Ramos (cell line): ENCODE data around the gene DNASE2B.

ENCODE experiments used
- in situ Hi-C: fragments of 300-500 bp; cut with MboI; formaldehyde crosslinking; loops from one replicate; pipeline ENCODE4 v1.14.3; 2022; ENCODE audit warnings: low sequenced_read_pairs; ENCODE audit not compliant: unreplicated experiment

Gene DNASE2B

GRCh38 chr1:84373436-84374141, 24.7 kb upstream of the DNASE2B start:
- in situ Hi-C loops, result no loop called here

- in situ Hi-C loops, result no loop called here
Measured at GRCh38 chr1:84374991-84375696, 23.1 kb upstream of the DNASE2B start.

DNA sequence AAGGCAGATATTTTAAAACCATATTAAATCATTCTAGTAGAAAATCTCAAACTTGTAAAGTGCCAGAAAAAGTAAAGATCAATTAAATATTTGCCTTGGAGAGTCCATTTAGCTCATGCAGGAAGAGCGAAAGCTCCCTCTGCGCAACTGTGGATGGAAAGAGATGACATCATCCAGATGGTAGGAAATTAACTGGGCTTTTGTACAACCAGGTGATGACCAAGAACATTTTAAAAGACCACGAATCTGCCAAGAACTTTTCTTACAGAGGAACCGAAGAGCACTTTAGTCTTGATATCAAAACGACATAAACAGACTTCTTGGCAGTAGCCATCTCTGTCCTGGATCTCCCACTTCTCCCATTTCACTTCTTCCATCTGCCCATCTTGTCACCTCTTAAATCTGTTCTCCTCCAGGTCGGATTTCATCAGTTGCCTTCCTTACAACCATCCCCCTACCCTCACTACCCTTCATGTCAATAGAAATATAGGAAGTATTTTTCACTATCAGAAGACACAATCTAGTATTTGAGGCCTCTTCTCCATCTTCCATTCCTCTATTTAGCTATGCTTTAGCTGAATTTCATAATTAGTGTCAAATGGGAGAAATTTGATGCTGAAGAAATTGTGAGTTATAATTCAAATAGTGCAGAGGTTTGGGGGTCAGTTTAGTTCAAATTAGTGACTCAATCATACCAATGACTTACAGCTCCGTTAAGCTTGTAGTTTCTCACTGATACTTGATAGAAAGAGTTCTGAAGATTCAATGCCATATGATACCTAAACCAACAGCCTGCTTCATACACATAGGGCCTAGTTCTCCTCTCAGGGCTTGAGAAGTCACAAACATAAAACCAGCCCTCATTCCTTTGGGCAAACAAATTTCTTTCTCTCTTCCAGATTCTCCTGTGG, 22.0 kb upstream of the DNASE2B start:
- in situ Hi-C loops, result no loop called here

DNA sequence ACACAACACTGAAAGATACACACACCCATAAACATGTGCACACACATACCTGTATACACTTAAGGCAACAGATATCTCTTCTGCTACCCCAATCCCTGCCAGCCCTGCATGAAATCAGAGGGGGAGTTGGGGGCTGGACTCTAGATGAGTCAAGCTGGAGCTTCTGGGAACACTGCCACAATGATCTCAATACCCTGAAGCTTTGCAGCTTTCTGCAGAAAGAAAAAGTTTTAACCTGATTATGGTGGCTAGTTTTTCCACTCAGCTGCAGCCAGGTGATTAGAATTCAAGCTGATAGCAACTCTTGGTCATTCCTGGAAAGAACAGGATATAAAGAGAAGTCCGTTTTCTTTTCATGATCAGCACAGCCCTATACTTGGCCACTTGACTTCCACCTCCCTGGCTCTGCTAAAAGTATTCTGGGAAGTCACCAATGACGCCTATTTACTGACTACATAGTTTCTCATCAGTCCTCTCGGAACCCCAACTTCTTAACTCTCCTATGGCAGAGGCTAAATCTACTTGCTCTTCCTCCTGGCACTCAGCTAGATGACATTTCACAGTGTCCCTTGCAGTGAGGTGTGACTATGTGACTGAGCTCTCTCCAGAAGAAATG, 20.7 kb upstream of the DNASE2B start:
- in situ Hi-C loops, result no loop called here

DNA sequence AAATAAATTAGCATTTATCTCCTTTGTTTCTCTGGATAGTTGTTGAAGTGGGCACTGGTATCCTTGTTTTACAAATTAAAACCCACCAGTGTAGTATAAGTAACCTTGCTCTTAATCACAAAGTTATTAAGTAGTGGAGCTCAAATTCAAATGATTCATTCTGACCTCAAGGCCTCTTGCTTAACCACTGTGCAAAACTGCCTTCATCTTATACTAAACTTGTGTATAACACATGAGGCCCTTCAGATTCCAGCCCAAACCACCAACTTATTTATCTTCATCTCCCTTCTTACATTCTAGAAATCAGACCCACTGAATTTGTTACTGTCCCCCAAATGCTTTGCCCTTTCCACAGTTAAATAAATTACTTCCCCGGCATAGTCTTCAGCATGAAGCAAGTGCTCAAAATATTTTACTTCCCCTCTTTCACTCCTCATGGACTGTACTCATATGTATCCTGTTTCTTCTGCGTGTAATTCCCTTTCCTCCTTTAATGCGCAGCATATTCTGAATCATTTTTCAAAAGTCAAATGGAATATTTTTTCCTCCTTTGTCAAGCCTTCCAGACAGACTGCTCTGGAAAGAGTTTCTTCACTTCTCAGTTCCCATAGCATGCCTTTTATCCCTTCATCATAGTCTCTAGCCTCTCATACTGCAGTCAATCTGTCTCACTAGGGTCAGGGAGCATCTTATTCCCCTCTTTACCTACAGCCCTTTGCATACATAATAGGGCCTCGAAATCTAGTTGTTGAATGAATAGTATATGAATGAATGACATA, 19.0 kb upstream of the DNASE2B start:
- in situ Hi-C loops, result no loop called here

GRCh38 chr1:84379917-84380180, 18.4 kb upstream of the DNASE2B start:
- in situ Hi-C loops, result no loop called here

DNA sequence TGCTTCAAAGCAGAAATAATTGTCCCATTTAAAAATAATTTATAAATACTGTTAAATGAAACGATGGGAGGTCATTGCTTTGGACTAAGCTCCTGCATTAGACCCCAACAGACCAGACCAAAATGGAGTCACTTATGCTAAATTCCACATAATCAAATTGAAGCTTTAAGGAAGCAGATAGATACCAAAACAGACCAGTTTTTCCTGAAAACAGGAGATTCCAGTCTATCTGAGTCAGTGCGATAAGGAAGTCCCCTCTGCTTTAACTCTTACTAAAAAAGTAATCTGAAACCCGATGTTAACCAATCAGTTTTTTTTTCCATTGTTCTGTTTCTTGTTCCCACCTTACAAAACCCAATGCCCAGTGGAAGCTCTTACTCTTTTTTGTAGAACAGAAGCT, 16.2 kb upstream of the DNASE2B start:
- in situ Hi-C loops, result no loop called here

GRCh38 chr1:84385347-84385746, 12.9 kb upstream of the DNASE2B start:
- in situ Hi-C loops, result no loop called here

GRCh38 chr1:84386716-84387479, 11.4 kb upstream of the DNASE2B start:
- in situ Hi-C loops, result no loop called here

DNA sequence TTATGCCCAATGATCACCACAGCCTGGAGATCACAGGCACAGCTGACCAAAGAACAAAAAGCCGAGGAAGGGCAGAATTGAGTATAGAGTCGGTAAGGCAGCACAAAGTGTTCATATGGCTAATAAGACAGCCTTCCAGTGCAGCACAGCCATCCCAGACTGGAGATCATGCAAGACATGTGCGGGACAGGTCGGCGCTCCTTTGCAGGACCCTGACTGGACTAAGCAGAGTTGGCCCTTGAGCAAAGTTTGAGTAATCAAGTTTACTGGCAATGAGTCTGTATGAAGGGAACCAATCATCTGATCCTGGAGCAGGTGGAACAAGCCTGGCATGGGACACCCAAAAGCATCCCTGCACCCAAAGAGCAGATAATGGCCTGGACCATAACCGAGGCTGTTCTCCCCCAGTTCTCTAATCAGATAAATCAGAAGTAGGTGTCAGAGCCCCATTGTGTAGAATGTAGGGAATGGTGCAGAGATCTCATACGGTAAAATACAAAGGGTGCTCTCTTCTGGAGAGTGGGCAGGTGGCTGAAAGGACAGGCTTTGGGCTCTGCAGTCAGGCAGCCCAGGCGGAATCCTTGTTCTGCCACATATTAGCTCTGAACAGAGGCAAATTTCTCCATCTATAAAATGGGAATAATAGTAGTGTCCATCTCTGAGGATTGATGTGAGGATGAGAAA, 10.7 kb upstream of the DNASE2B start:
- in situ Hi-C loops, result no loop called here

GRCh38 chr1:84390226-84390625, 8.1 kb upstream of the DNASE2B start:
- in situ Hi-C loops, result no loop called here

DNA sequence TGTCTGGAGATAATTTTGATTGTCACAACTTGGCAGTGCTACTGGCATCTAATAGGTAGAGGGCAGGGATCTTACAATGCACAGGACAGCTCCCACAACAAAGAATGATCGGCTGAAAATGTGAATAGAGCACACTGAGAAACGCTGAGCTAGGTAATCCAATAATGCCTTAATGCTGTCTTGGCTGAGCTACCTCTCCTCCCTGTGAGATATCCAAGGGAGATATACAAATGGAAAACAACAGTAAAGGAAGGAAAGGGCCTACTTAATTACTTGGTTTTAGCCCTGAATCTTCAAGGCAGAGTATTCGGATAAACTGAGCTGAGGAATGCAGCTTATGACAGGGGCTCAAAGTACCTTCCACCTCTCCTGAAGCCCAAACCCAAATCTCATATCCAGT, 2.9 kb downstream of the DNASE2B start:
- in situ Hi-C loops, result no loop called here

DNA sequence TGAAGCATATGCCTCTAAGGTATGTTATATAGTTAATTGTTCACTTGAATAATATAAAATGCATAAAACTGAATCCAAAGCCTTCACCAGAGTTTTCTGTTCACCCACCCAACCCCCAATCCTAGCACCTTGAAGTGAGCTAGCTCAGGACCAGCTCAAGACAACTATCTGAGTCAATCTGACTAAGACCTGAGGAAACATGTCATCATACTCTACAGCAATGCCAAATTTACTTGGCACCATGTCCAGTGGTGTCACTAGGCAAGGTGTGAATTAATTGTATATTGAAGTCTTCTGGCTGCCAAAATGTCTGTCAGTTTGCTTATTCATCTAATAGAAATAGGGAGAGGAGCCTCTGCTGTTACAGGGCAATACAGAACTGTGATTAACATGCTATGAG, 3.8 kb downstream of the DNASE2B start:
- in situ Hi-C loops, result no loop called here

DNA sequence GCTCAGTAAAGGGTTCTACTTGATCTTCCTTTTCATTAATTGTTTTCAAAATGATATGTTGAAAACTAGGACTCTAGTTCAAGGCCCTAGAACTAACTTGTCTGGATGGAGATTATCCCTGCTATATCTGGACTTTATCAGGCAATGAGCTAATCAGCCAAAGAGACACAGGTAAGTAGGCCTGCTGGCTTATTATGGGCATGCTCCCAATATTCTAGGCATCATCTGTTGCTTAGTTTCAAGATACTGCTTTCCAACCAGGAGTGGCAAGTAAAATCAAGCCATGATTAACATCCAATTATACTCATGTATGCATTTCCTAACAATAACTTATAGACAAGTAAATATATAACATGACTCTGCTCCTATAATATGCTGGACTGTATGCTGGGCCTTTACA, 4.2 kb downstream of the DNASE2B start:
- in situ Hi-C loops, result no loop called here

GRCh38 chr1:84403347-84403746, 5.1 kb downstream of the DNASE2B start:
- in situ Hi-C loops, result no loop called here

DNA sequence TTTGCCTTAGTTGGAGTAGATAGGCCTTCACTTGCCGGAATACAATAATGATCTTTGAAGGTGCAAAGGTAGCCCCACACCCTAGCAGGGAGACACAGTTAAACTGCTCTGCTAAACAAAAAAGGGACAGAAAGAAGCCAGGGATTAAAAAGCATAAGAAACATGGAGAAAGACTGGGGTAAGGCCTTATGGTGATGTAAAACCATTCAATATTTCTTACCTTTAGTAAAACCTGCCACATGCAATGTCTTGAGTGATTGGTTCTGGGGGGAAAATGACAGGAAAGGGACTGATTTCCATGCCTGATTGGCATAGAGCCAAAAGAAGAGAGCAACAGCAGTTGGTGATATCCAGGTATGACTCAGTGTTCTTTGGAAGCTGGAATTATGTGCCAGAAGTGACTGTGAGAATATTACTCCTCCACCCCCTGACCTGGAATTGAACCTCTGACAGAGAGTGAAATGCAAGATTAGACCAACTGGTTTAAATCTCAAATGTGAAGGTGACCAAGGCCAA, 8.1 kb downstream of the DNASE2B start:
- in situ Hi-C loops, result no loop called here

- in situ Hi-C loops, result no loop called here
Measured at GRCh38 chr1:84407524-84407923, 9.2 kb downstream of the DNASE2B start.

GRCh38 chr1:84407958-84408422, 9.7 kb downstream of the DNASE2B start:
- in situ Hi-C loops, result no loop called here
